NCI-H2081 (cell line): ENCODE measurements around the gene DEFB132.

Experiments used
- DNase-seq, 2 experiments: peaks; one replicate each; lab custom pipeline; 2025; lab: John Stamatoyannopoulos, UW

DEFB132 gene

GRCh38 chr20:297925-298775 is 40.6 kb downstream of the DEFB132 start:
- peak; percentile 62 to 78 for DNase-seq

- DNase-seq: no peak
Observed at GRCh38 chr20:298776-299391, 41.4 kb downstream of the DEFB132 start.

- DNase-seq: no peak
Observed at GRCh38 chr20:300345-300990, 42.9 kb downstream of the DEFB132 start.

GRCh38 chr20:301886-302848 is 44.6 kb downstream of the DEFB132 start:
- DNase-seq: no peak

DNA sequence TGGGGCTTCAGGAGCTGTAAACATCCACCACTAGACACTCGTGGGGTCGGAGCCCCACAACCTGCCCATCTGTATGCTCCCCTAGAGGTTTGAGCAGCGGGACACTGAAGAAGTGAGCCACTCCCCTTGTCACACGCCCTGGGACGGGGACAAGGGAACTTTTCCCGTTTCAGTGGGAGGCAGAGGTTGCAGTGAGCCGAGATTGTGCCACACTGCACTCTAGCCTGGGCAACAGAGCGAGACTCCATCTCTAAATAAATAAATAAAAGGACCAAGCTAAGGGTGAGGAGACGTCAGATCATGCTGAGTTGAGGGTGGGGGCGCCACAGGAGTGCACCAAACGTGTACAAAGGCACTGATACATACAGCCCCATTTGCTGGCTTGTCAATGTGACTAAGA is 48.2 kb downstream of the DEFB132 start:
- DNase-seq: no peak

DNA sequence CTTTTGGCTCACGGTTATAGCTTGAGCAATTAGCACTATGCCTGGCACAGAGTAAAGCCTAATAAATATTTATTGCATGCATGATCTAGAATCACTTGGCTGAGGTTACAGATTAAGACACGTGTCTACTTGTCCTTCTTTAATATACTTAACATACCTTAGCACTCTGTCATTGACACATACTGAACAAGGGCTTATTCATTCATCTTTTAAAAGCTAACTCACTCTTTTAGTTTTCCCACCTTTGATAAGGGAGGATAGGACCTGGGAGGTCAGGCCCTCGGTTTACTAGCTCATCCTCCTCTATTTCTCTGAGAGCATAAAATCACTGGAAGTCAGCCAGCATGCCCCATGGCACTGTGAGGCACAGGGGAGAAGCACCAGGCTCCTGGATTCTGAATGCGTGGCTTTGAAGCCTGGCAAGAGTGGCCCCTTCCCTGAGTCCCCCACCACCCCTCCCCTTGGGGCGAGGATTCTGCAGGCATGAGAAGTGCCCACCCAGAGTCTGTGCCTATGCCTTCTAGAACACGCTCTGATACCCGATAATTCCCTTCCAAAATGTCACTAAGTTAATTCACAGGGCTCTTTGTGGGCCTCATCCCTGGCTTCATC is 51.0 kb downstream of the DEFB132 start:
- DNase-seq: no peak

DNA sequence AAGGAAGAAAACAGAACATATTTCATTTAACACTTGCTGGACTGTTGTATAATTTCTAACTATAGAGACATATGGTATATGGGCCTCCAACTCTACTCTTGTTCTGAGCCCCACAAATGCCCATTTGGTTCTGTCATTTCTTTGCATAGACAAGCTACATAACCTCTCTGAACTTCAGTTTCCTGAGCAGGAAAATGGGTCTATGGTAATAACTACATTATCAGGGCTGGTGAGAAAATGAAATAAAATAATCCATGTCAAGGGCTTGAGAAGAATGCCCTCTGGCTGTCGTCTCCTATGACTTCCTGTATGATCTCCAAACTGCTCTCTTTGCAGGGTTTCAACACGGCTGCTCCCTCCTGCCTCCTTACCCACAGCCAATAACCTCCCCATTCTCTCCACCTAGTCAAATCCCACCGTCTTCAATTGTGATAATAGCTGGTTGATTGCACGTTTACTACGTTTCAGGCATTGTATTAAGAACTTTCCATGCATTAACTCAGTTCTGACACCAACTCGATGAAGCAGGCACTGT is 51.8 kb downstream of the DEFB132 start:
- DNase-seq: no peak

- peak; percentile 31 to 50 for DNase-seq
Observed at GRCh38 chr20:309841-310644, 52.5 kb downstream of the DEFB132 start.

DNA sequence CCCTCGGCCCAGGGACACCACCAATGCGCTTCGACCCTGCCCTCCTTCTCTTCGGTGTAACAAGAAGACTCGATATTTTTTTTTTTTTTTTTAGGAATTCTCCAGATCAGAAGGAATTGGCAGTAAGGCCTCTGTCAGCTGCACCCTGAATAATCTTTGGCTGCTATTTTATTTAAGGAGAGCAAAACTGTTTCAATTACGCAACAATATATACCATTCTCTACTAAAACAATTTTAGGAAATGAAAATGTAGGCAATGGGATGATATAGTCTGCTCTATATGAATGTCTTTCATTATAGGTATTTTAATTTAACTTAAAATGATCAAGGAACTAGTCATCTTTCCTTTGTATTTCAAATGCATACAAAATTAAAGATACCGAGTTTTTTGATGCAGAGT is 53.1 kb downstream of the DEFB132 start:
- no peak for DNase-seq
